Suprapubic skin (tissue), 4 donors: Measurements from ENCODE around the gene TSPEAR. TPM values are rescaled to one million over a fixed set of nuclear protein-coding genes. Genes with fewer than 3 reads are reported as not detected.

Experiments used
- DNase-seq, 2 donors: peaks; one replicate each; pipeline ENCODE4 v3.0.0-alpha.2; 2019; ENCODE audit warnings: low spot score in 2 of 2
- H3K27ac ChIP-seq: fragments of 200-600 bp; sonication (generic); one replicate; pipeline ENCODE4 v1.5.1; 2019
- H3K27me3 ChIP-seq: fragments of 200-600 bp; sonication (generic); one replicate; pipeline ENCODE4 v1.5.1; 2019
- H3K36me3 ChIP-seq: fragments of 200-600 bp; sonication (generic); one replicate; pipeline ENCODE4 v1.5.1; 2019
- H3K4me1 ChIP-seq: fragments of 200-600 bp; sonication (generic); one replicate; pipeline ENCODE4 v1.5.1; 2019
- H3K4me3 ChIP-seq: fragments of 200-600 bp; sonication (generic); one replicate; pipeline ENCODE4 v1.5.1; 2019; ENCODE audit warnings: mild to moderate bottlenecking
- H3K9me3 ChIP-seq: fragments of 200-600 bp; sonication (generic); one replicate; pipeline ENCODE4 v1.5.1; 2019
- CTCF ChIP-seq, 2 donors: fragments of 200-600 bp in 1 of 2; fragments of 450-650 bp in 1 of 2; sonication (generic) in 1 of 2; IDR thresholded peaks; one replicate each; pipeline ENCODE4 v1.5.1; 2016 to 2019; ENCODE audit warnings: antibody characterized with exemption in 2 of 2, mild to moderate bottlenecking in 1 of 2, moderate library complexity in 1 of 2
- EP300 ChIP-seq: sonication (generic); formaldehyde crosslinking; IDR thresholded peaks from one replicate; pipeline ENCODE4 v1.6.1; 2017; ENCODE audit warnings: antibody characterized with exemption
- POLR2A ChIP-seq, 2 donors: fragments of 450-650 bp; IDR thresholded peaks; one replicate each; pipeline ENCODE4 v1.6.1; 2017; ENCODE audit warnings: antibody characterized with exemption in 2 of 2, mild to moderate bottlenecking in 2 of 2, moderate library complexity in 2 of 2
- POLR2AphosphoS5 ChIP-seq, 3 donors: sonication (generic); formaldehyde crosslinking; IDR thresholded peaks; one replicate each; pipeline ENCODE4 v1.6.1; 2017; ENCODE audit warnings: antibody characterized with exemption in 3 of 3
- WGBS: methylation state at CpG from one replicate; pipeline ENCODE4 v1.1.5; 2018; 5-methylcytosine and 5-hydroxymethylcytosine counted together
- total RNA-seq, 4 donors: library from RNA; depleted of rRNA; stranded (reverse); fragments of >200 nt; gene quantifications; one replicate each; pipeline ENCODE4 v1.1.0, GENCODE V29; 2016

TSPEAR gene
- total RNA-seq, 4 donors from 2014 or later = 0.21 to 0.59 (median 0.32) TPM; not detected in 1

- no peaks in the 10 kb centered on the region for H3K9me3 ChIP-seq
- WGBS = 59% methylated on average over 5 of the region's 5 CpGs
- TF ChIP-seq POLR2A (IDR thresholded peaks at IDR 0.05) (no peak), CTCF (IDR thresholded peaks at IDR 0.05) (no peak), POLR2AphosphoS5 (IDR thresholded peaks at IDR 0.05) (no peak), EP300 (no peak)
- H3K4me3 ChIP-seq = no peak overlapping the region
- H3K27me3 ChIP-seq = peaks cover 35% of the 10 kb centered on the region
- no peaks in the 10 kb centered on the region for H3K36me3 ChIP-seq
- no peak overlapping the region for H3K27ac ChIP-seq
- H3K4me1 ChIP-seq = peaks cover 14% of the 10 kb centered on the region
- no peak for DNase-seq
These were observed 163.6 kb downstream of the TSPEAR start for GRCh38 chr21:44547656-44548331.

- Histone ChIP-seq H3K36me3 (no peaks in the 10 kb centered on the region), H3K4me3 (no peak overlapping the region), H3K27me3 (peaks cover 10% of the 10 kb centered on the region), H3K4me1 (no peaks in the 10 kb centered on the region), H3K9me3 (peaks cover 5% of the 10 kb centered on the region), H3K27ac (no peak overlapping the region)
- DNase-seq = no peak
- TF ChIP-seq EP300 = no peak
- TF ChIP-seq CTCF (IDR thresholded peaks at IDR 0.05) = no peak
- TF ChIP-seq POLR2AphosphoS5 (IDR thresholded peaks at IDR 0.05) = no peak
- TF ChIP-seq POLR2A (IDR thresholded peaks at IDR 0.05) = no peak
- 78% methylated on average over 3 of the region's 3 CpGs for WGBS
These were observed 166.8 kb downstream of the TSPEAR start for GRCh38 chr21:44544566-44544965.

GRCh38 chr21:44542716-44543115, 168.7 kb downstream of the TSPEAR start:
- no peak for DNase-seq
- no peak overlapping the region for H3K4me3 ChIP-seq
- no peak for TF ChIP-seq EP300
- no peak for TF ChIP-seq POLR2A (IDR thresholded peaks at IDR 0.05)
- TF ChIP-seq CTCF (IDR thresholded peaks at IDR 0.05) = no peak
- no peak for TF ChIP-seq POLR2AphosphoS5 (IDR thresholded peaks at IDR 0.05)
- peaks cover 5% of the 10 kb centered on the region for H3K9me3 ChIP-seq
- WGBS = 81% methylated on average over 1 of the region's 1 CpG
- no peak overlapping the region for H3K27ac ChIP-seq
- H3K36me3 ChIP-seq = no peaks in the 10 kb centered on the region
- no peaks in the 10 kb centered on the region for H3K4me1 ChIP-seq
- peaks cover 9% of the 10 kb centered on the region for H3K27me3 ChIP-seq

- Histone ChIP-seq H3K4me1 (no peaks in the 10 kb centered on the region), H3K36me3 (no peaks in the 10 kb centered on the region), H3K27ac (no peak overlapping the region), H3K4me3 (no peak overlapping the region), H3K27me3 (peaks cover 9% of the 10 kb centered on the region), H3K9me3 (peaks cover 5% of the 10 kb centered on the region)
- no peak for DNase-seq
- no peak for TF ChIP-seq POLR2AphosphoS5 (IDR thresholded peaks at IDR 0.05)
- TF ChIP-seq POLR2A (IDR thresholded peaks at IDR 0.05) = no peak
- TF ChIP-seq EP300 = no peak
- no peak for TF ChIP-seq CTCF (IDR thresholded peaks at IDR 0.05)
- WGBS = 79% methylated on average over 11 of the region's 11 CpGs
These were observed 170.6 kb downstream of the TSPEAR start for GRCh38 chr21:44540741-44541288.

- Histone ChIP-seq H3K27me3 (peaks cover 9% of the 10 kb centered on the region), H3K9me3 (peaks cover 5% of the 10 kb centered on the region), H3K36me3 (no peaks in the 10 kb centered on the region), H3K4me1 (no peaks in the 10 kb centered on the region), H3K4me3 (no peak within 1 kb of the TSS), H3K27ac (no peak within 1 kb of the TSS)
- DNase-seq = peak in 1 of 2 donors; percentile 61
- TF ChIP-seq POLR2AphosphoS5 (IDR thresholded peaks at IDR 0.05) = no peak
- TF ChIP-seq CTCF (IDR thresholded peaks at IDR 0.05) = no peak
- TF ChIP-seq POLR2A (IDR thresholded peaks at IDR 0.05) = no peak
- no peak for TF ChIP-seq EP300
- 74% methylated on average over 12 of the region's 21 CpGs for WGBS
These were observed 171.2 kb downstream of the TSPEAR start, which contains the start of gene KRTAP10-1 for GRCh38 chr21:44539991-44540666. KRTAP10-1 (minus strand) TSS chr21:44540195; CDS start chr21:44540150, 45 bp downstream.
